Mammary epithelial cell (primary cell): ENCODE data around the gene PDX1.

ENCODE experiments used
- CTCF ChIP-seq, 2 donors: IDR thresholded peaks in 1 of 2; conservative IDR thresholded peaks in 1 of 2; 2 replicates each; pipeline ENCODE4 v1.5.1; 2011 to 2012; ENCODE audit warnings: inconsistent platforms in 2 of 2, low read length in 2 of 2, mild to moderate bottlenecking in 2 of 2, control low read depth in 1 of 2, low read depth in 1 of 2; ENCODE audit not compliant: insufficient read depth in 1 of 2; ENCODE audit errors: extremely low read depth in 1 of 2
- EZH2 ChIP-seq: IDR thresholded peaks from 2 replicates; pipeline ENCODE4 v1.6.1; 2012; ENCODE audit warnings: low read length, inconsistent platforms, borderline replicate concordance

GRCh38 chr13:27969866-27970229 lies 50.0 kb downstream of the PDX1 start:
- no peak for TF ChIP-seq CTCF (conservative IDR thresholded peaks at IDR 0.05 in 1 of 2, IDR thresholded peaks at IDR 0.05 in 1 of 2; ENCODE audit: extremely low read depth in 1 of 2, insufficient read depth in 1 of 2, low read depth in 1 of 2, low read length in 2 of 2)
- peak; percentile 33 for TF ChIP-seq EZH2
